ENCODE measurements around the gene MIAT. TPM values are rescaled to one million over a fixed set of nuclear protein-coding genes. Genes with fewer than 3 reads are reported as not detected.

The MIAT gene
- total RNA-seq, 1 experiment from 2014 or later = 0.48 TPM

- no peaks in the 10 kb centered on the region for H4K20me1 ChIP-seq (ENCODE audit: insufficient read depth)
- no peaks in the 10 kb centered on the region for H3K9me3 ChIP-seq (ENCODE audit: insufficient read depth, low read depth)
- H3K79me2 ChIP-seq (ENCODE audit: low read depth) = no peaks in the 10 kb centered on the region
- no peak overlapping the region for H3K4me2 ChIP-seq
- no TSS peak for BruUV-seq (replicated peaks)
- no peak for DNase-seq
- H2AFZ ChIP-seq = no peak overlapping the region
- H3K36me3 ChIP-seq (ENCODE audit: low read depth) = no peaks in the 10 kb centered on the region
- TF ChIP-seq CTCF (conservative IDR thresholded peaks at IDR 0.05) (no peak), EZH2 (IDR thresholded peaks at IDR 0.05; ENCODE audit: low read depth) (no peak)
- no peaks in the 10 kb centered on the region for H3F3A ChIP-seq (ENCODE audit: insufficient read depth, low read depth)
- H3K4me1 ChIP-seq (replicated peaks; ENCODE audit: insufficient read depth) = no peaks in the 10 kb centered on the region
- intact Hi-C loops (cut with micrococcal nuclease; ENCODE audit: unreplicated experiment) = no loop called here
- H3K9me2 ChIP-seq (ENCODE audit: insufficient read depth) = 0 out of 2 replicates have a peak, but pooled peaks cover 4% of the 10 kb centered on the region
- POLR2A ChIA-PET (ENCODE audit: unreplicated experiment) = no interaction called here
- no peak overlapping the region for H3K4me3 ChIP-seq
- H3K27ac ChIP-seq = no peak overlapping the region
- CTCF ChIA-PET = no interaction called here
- H3K27me3 ChIP-seq (ENCODE audit: insufficient read depth, low read depth) = peaks cover 24% of the 10 kb centered on the region; the same call in 1 of the 2 replicates
Observed at GRCh38 chr22:26631282-26631681, 26.1 kb upstream of the MIAT start.

- Histone ChIP-seq H3K9me2 (ENCODE audit: insufficient read depth) (0 out of 2 replicates have a peak, but pooled peaks cover 4% of the 10 kb centered on the region), H3K79me2 (ENCODE audit: low read depth) (no peaks in the 10 kb centered on the region), H3K4me3 (no peak overlapping the region), H3K36me3 (ENCODE audit: low read depth) (no peaks in the 10 kb centered on the region), H3K4me1 (replicated peaks; ENCODE audit: insufficient read depth) (no peaks in the 10 kb centered on the region), H4K20me1 (ENCODE audit: insufficient read depth) (no peaks in the 10 kb centered on the region), H3K9me3 (ENCODE audit: insufficient read depth, low read depth) (no peaks in the 10 kb centered on the region), H2AFZ (no peak overlapping the region), H3K4me2 (no peak overlapping the region), H3K27me3 (ENCODE audit: insufficient read depth, low read depth) (peaks cover 34% of the 10 kb centered on the region; the same call in 1 of the 2 replicates), H3K27ac (no peak overlapping the region), H3F3A (ENCODE audit: insufficient read depth, low read depth) (no peaks in the 10 kb centered on the region)
- ChIA-PET CTCF (interaction anchor here (0.6 kb wide), 2 partner anchors 275 to 1386 kb away, joined by 3 to 4 read pairs; no protein-coding TSS in a partner anchor), POLR2A (ENCODE audit: unreplicated experiment) (interaction anchor here (0.7 kb wide), 1 partner anchor 245 kb away, joined by 10 read pairs; no protein-coding TSS in a partner anchor)
- BruUV-seq (replicated peaks) = no TSS peak
- no peak for DNase-seq
- intact Hi-C loops (cut with micrococcal nuclease; ENCODE audit: unreplicated experiment) = no loop called here
- TF ChIP-seq CTCF (conservative IDR thresholded peaks at IDR 0.05) (no peak), EZH2 (IDR thresholded peaks at IDR 0.05; ENCODE audit: low read depth) (no peak)
Observed at GRCh38 chr22:26632422-26633155, 24.8 kb upstream of the MIAT start.

GRCh38 chr22:26634189-26634588 lies 23.2 kb upstream of the MIAT start:
- Histone ChIP-seq H3K4me3 (no peak overlapping the region), H3F3A (ENCODE audit: insufficient read depth, low read depth) (no peaks in the 10 kb centered on the region), H3K36me3 (ENCODE audit: low read depth) (no peaks in the 10 kb centered on the region), H3K79me2 (ENCODE audit: low read depth) (no peaks in the 10 kb centered on the region), H3K4me1 (replicated peaks; ENCODE audit: insufficient read depth) (no peaks in the 10 kb centered on the region), H3K9me2 (ENCODE audit: insufficient read depth) (0 out of 2 replicates have a peak, but pooled peaks cover 4% of the 10 kb centered on the region), H3K4me2 (no peak overlapping the region), H3K27me3 (ENCODE audit: insufficient read depth, low read depth) (peaks cover 49% of the 10 kb centered on the region), H3K27ac (no peak overlapping the region), H3K9me3 (ENCODE audit: insufficient read depth, low read depth) (no peaks in the 10 kb centered on the region), H4K20me1 (ENCODE audit: insufficient read depth) (no peaks in the 10 kb centered on the region), H2AFZ (no peak overlapping the region)
- POLR2A ChIA-PET (ENCODE audit: unreplicated experiment) = no interaction called here
- no peak for DNase-seq
- CTCF ChIA-PET = no interaction called here
- TF ChIP-seq EZH2 (IDR thresholded peaks at IDR 0.05; ENCODE audit: low read depth) (no peak), CTCF (conservative IDR thresholded peaks at IDR 0.05) (no peak)
- BruUV-seq (replicated peaks) = no TSS peak
- intact Hi-C loops (cut with micrococcal nuclease; ENCODE audit: unreplicated experiment) = no loop called here
